ENCODE results near the gene TET3. TPM values are rescaled to one million over a fixed set of nuclear protein-coding genes. Genes with fewer than 3 reads are reported as not detected.

TET3 gene
- polyA plus RNA-seq, 1 experiment = 3.1 TPM

- ChIA-PET POLR2A (interaction anchor here (1.0 kb wide), 1 partner anchor 142 kb away, joined by 3 read pairs; no protein-coding TSS in a partner anchor), CTCF (interaction anchor here (1.2 kb wide), 1 partner anchor 155 kb away, joined by 3 read pairs; no protein-coding TSS in a partner anchor)
- H3K27me3 ChIP-seq (ENCODE audit: control insufficient read depth, insufficient read depth, low read length) = no peaks in the 10 kb centered on the region
These were observed 5.7 kb upstream of the TET3 start for GRCh38 chr2:73979021-73979420.

DNA sequence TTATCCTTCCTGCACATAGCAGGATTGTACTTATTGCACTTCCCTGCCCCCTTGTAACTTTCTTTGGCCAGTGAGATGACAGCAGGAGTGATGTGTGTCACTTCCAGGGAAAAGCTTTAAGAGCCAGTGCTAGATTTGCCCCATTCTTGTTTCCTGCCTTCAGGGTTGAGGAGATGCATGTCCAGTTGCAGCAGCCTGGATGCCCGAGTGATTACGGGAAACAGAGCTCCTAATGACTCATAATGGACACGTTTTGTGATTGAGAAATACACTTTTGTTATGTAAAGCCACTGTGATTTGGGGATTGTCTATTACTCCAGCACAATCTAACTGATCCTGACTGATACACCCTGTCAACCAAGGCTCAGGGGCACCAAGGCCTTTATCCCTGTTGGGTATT is 5.0 kb upstream of the TET3 start:
- ChIA-PET CTCF (interaction anchor here (1.2 kb wide), 1 partner anchor 156 kb away, joined by 3 read pairs; no protein-coding TSS in a partner anchor), POLR2A (interaction anchor here (1.0 kb wide), 2 partner anchors 141 to 151 kb away, joined by 3 read pairs; partner anchors contain the start of gene STAMBP)
- TF ChIP-seq, protein P1, sequence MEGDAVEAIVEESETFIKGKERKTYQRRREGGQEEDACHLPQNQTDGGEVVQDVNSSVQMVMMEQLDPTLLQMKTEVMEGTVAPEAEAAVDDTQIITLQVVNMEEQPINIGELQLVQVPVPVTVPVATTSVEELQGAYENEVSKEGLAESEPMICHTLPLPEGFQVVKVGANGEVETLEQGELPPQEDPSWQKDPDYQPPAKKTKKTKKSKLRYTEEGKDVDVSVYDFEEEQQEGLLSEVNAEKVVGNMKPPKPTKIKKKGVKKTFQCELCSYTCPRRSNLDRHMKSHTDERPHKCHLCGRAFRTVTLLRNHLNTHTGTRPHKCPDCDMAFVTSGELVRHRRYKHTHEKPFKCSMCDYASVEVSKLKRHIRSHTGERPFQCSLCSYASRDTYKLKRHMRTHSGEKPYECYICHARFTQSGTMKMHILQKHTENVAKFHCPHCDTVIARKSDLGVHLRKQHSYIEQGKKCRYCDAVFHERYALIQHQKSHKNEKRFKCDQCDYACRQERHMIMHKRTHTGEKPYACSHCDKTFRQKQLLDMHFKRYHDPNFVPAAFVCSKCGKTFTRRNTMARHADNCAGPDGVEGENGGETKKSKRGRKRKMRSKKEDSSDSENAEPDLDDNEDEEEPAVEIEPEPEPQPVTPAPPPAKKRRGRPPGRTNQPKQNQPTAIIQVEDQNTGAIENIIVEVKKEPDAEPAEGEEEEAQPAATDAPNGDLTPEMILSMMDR (IDR thresholded peaks at IDR 0.05; ENCODE audit: low read depth, low read length) = no peak
- Histone ChIP-seq H3K27me3 (ENCODE audit: control insufficient read depth, insufficient read depth, low read length) (no peaks in the 10 kb centered on the region), H3K9me3 (ENCODE audit: control insufficient read depth, insufficient read depth, low read length) (peaks cover 3% of the 10 kb centered on the region; the same call in 1 of the 2 replicates), H3K27ac (ENCODE audit: low read depth, low read length) (peak overlapping the region; percentile 62), H3K4me3 (ENCODE audit: low read depth, low read length) (no peak overlapping the region)
- peak; percentile 65 for DNase-seq (ENCODE audit: low read depth, low spot score)

More at GRCh38 chr2:73979021-73979420, 5.7 kb upstream of the TET3 start:
- H3K27ac ChIP-seq (ENCODE audit: low read depth, low read length) = no peak overlapping the region
- H3K9me3 ChIP-seq (ENCODE audit: control insufficient read depth, insufficient read depth, low read length) = peaks cover 3% of the 10 kb centered on the region; the same call in 1 of the 2 replicates
- H3K4me3 ChIP-seq (ENCODE audit: low read depth, low read length) = no peak overlapping the region
- TF ChIP-seq, protein P1 (IDR thresholded peaks at IDR 0.05; ENCODE audit: low read depth, low read length) = no peak
- DNase-seq (ENCODE audit: low read depth, low spot score) = no peak

DNA sequence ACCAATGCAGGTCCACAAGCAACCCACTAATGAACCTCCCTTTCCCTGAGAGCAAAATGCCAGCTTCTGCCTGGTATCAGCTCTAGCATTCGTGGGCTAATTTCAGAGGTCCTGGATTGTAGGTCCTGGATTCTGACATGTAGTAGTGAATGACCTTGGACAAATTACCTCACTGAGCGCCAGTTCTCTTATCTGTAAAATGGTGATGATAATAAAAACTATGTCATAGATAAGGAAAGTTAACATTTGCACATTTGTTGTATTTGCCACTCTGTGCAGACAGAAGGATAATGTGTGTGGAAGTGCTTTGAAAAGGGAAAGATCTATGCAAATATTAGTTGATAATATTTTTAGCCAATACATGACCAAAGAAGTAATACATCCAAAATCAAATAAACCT is 4.1 kb upstream of the TET3 start:
- Histone ChIP-seq H3K27ac (ENCODE audit: low read depth, low read length) (no peak overlapping the region), H3K27me3 (ENCODE audit: control insufficient read depth, insufficient read depth, low read length) (no peaks in the 10 kb centered on the region), H3K4me3 (ENCODE audit: low read depth, low read length) (no peak overlapping the region), H3K9me3 (ENCODE audit: control insufficient read depth, insufficient read depth, low read length) (peaks cover 3% of the 10 kb centered on the region)
- POLR2A ChIA-PET = interaction anchor here (1.0 kb wide), 1 partner anchor 152 kb away, joined by 3 read pairs; the partner anchor contains the start of gene STAMBP
- CTCF ChIA-PET = interaction anchor here (0.5 kb wide), 1 partner anchor 116 kb away, joined by 7 read pairs; no protein-coding TSS in a partner anchor
- TF ChIP-seq, protein P1 (IDR thresholded peaks at IDR 0.05; ENCODE audit: low read depth, low read length) = no peak
- no peak for DNase-seq (ENCODE audit: low read depth, low spot score)

DNA sequence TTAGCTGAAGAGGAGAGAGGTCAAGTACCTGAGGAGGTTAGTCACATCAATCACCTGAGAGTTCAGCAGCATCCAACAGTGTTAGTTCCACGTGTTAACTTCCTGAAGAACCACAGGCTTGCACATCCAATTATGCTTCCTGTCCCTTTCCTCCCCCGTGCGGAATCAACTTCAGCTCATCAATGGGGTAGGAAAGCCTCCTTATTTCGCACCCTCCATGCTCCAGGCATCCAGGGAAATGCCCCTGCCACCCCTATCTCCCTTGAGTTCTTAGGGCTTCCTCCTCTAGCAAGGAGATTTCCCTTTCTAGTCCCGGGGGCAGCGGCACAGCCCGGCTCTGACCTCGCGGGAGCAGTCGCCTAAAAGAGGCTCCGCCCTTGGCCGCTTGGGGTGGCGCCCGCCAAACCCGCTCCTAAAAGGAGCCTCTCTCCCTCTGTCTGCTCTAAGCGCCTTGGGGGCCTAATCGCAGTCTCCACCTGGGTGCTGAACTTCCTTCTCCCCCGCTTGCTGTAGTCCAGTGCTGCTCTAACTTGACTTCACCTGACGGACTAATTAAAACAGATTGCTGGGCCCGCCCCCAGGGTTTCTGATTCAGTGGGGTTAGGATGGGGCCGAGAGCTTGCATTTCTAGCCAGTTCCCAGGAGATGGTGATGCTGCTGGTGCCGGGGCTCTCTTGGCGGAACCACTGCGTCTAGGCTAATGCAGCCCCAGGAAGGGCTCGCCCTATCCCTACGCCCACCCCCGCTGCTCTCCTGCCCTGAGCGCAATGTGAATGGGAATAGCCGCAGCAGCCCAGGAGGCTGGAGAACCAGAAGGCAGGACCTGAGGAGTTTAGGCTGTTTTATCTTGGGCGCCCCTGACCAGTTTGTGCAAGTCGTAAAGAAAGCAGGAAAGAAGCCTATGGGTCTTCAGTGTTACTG is 3.4 kb upstream of the TET3 start:
- Histone ChIP-seq H3K4me3 (ENCODE audit: low read depth, low read length) (peak overlapping the region; percentile 49), H3K27ac (ENCODE audit: low read depth, low read length) (no peak overlapping the region), H3K9me3 (ENCODE audit: control insufficient read depth, insufficient read depth, low read length) (peaks cover 3% of the 10 kb centered on the region), H3K27me3 (ENCODE audit: control insufficient read depth, insufficient read depth, low read length) (no peaks in the 10 kb centered on the region)
- no peak for DNase-seq (ENCODE audit: low read depth, low spot score)
- TF ChIP-seq, protein P1 (IDR thresholded peaks at IDR 0.05; ENCODE audit: low read depth, low read length) = no peak
- ChIA-PET CTCF (interaction anchor here (0.5 kb wide), 1 partner anchor 115 kb away, joined by 7 read pairs; no protein-coding TSS in a partner anchor), POLR2A (no interaction called here)
